ENCODE data around the gene FN3KRP.
A peak's percentile ranks its signal among the peaks of the same experiment; 100 is the strongest.
"Not testable (repeated sequence)": the region's sequence is repeated elsewhere in the genome, so short reads cannot be mapped to it uniquely, and the experiment has no call there.

Gene FN3KRP

DNA sequence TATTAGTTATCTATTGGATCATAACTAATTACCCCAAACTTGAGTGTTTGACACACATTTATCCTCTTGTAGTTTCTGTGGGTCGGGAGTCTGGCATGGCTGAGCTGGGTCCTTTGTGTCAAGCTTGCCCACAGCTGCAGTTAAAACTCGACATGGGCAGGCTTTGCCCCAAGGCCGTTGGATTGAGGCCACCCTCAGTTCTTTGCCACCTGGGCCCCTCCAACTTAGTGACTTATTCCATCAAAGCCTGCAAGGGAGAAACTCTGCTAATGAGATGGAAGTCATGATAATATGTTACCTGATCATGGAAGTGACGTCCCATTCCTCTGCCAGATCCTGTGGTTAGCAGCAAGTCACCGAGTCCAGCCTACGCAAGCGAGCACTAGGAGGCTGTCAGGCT is 52.5 kb downstream of the FN3KRP start:
- H3K4me1 ChIP-seq (ENCODE audit: control insufficient read depth, insufficient read depth, low read length), result no peaks in the 10 kb centered on the region
- H3K4me3 ChIP-seq (ENCODE audit: low read depth, low read length), result no peak overlapping the region
- CTCF ChIA-PET, result interaction anchor here (0.6 to 2.1 kb wide), 5 partner anchors 10 to 418 kb away, joined by 3 to 16 read pairs (median 3); no protein-coding TSS in a partner anchor
- peaks cover 50 to 76% of the 10 kb centered on the region in 2 experiments for H3K36me3 ChIP-seq (ENCODE audit: control insufficient read depth in 2 of 2, insufficient read depth in 1 of 2, low read length in 2 of 2)
- H3K9me3 ChIP-seq (ENCODE audit: control insufficient read depth, insufficient read depth, low read depth, low read length), result no peaks in the 10 kb centered on the region
- H3K27ac ChIP-seq (ENCODE audit: extremely low read depth, low read depth, low read length), result no peak overlapping the region
- no peak for TF ChIP-seq ZNF202 (tag by site-specific recombination; IDR thresholded peaks at IDR 0.05; ENCODE audit: borderline replicate concordance)
- peak; percentile 19 for TF ChIP-seq SETDB1 (IDR thresholded peaks at IDR 0.05; ENCODE audit: insufficient read length, low read length)
- POLR2A ChIA-PET, result no interaction called here

GRCh38 chr17:82772026-82772425 is 55.5 kb downstream of the FN3KRP start:
- POLR2A ChIA-PET, result no interaction called here

GRCh38 chr17:82774456-82774855 is 58.0 kb downstream of the FN3KRP start:
- peaks cover 27 to 43% of the 10 kb centered on the region in 2 experiments; a peak in 2 of 3 replicates for H3K36me3 ChIP-seq (ENCODE audit: control insufficient read depth in 2 of 2, insufficient read depth in 1 of 2, low read length in 2 of 2)
- POLR2A ChIA-PET; H3K27ac ChIP-seq (ENCODE audit: extremely low read depth, low read depth, low read length); H3K9me3 ChIP-seq (ENCODE audit: control insufficient read depth, insufficient read depth, low read depth, low read length); H3K4me3 ChIP-seq (ENCODE audit: low read depth, low read length); H3K4me1 ChIP-seq (ENCODE audit: control insufficient read depth, insufficient read depth, low read length): not testable (repeated sequence)
- CTCF ChIA-PET, result interaction anchor here (0.6 to 2.6 kb wide), 19 partner anchors 8 to 411 kb away, joined by 3 to 19 read pairs (median 4); no protein-coding TSS in a partner anchor

More at GRCh38 chr17:82772026-82772425, 55.5 kb downstream of the FN3KRP start:
- TF ChIP-seq KLF9 (tag by site-specific recombination; IDR thresholded peaks at IDR 0.05; ENCODE audit: low read depth) (0 out of 2 replicates have a peak, but pooled peaks have one; percentile 9), ZNF664 (tag by site-specific recombination; IDR thresholded peaks at IDR 0.05) (peak; percentile 76)
- TF ChIP-seq, protein P1, sequence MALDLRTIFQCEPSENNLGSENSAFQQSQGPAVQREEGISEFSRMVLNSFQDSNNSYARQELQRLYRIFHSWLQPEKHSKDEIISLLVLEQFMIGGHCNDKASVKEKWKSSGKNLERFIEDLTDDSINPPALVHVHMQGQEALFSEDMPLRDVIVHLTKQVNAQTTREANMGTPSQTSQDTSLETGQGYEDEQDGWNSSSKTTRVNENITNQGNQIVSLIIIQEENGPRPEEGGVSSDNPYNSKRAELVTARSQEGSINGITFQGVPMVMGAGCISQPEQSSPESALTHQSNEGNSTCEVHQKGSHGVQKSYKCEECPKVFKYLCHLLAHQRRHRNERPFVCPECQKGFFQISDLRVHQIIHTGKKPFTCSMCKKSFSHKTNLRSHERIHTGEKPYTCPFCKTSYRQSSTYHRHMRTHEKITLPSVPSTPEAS (tag by site-specific recombination; IDR thresholded peaks at IDR 0.05), result no peak
- Histone ChIP-seq H3K27ac (ENCODE audit: extremely low read depth, low read depth, low read length) (no peak overlapping the region), H3K36me3 (ENCODE audit: control insufficient read depth in 2 of 2, insufficient read depth in 1 of 2, low read length in 2 of 2) (peaks cover 42 to 66% of the 10 kb centered on the region in 2 experiments), H3K4me3 (ENCODE audit: low read depth, low read length) (no peak overlapping the region), H3K4me1 (ENCODE audit: control insufficient read depth, insufficient read depth, low read length) (no peaks in the 10 kb centered on the region), H3K9me3 (ENCODE audit: control insufficient read depth, insufficient read depth, low read depth, low read length) (no peaks in the 10 kb centered on the region)
- CTCF ChIA-PET, result interaction anchor here (0.6 kb wide), 1 partner anchor 9 kb away, joined by 3 read pairs; no protein-coding TSS in a partner anchor

DNA sequence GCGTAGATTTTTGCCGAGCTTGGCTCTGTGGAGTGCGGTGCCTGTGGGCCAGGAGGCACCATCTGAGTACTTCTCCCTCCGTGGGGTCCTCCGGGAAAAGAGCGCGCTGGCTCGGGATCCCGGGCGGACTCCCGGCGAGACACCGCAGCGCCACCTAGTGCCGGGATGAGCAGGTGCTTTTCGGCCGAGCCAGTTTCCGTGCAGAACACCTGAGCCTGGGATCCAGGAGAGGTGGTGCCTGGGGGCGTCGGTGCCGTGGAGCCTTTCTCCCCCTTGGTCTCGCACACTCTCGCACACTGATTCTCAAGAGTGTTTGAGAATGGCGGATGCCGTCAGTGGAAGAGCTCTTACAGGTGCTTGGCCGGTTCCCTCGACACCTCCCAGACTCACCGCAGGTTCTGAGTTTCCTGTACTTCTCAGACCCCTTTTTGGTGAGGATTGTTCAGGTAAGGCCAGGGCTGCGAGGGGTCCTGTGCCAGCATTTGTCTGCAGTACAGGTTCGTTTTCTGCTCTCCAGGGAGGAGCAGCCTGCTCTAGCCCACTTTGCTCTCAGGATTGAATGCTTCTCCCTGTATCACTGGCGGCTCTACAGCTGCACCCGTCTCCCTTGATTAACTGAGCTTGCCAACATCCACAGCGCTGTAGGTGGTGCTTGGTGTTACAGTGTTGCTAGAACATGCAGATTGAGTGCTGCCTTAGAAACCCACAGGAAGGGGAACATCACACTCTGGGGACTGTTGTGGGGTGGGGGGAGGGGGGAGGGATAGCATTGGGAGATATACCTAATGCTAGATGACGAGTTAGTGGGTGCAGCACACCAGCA is 58.7 kb downstream of the FN3KRP start:
- H3K9me3 ChIP-seq (ENCODE audit: control insufficient read depth, insufficient read depth, low read depth, low read length), result no peaks in the 10 kb centered on the region
- H3K4me1 ChIP-seq (ENCODE audit: control insufficient read depth, insufficient read depth, low read length), result no peaks in the 10 kb centered on the region
- H3K27ac ChIP-seq (ENCODE audit: extremely low read depth, low read depth, low read length), result no peak overlapping the region
- ChIA-PET POLR2A (no interaction called here), CTCF (interaction anchor here (0.6 to 2.6 kb wide), 28 partner anchors 9 to 411 kb away, joined by 3 to 19 read pairs (median 4); no protein-coding TSS in a partner anchor)
- H3K36me3 ChIP-seq (ENCODE audit: control insufficient read depth in 2 of 2, insufficient read depth in 1 of 2, low read length in 2 of 2), result peaks cover 20 to 40% of the 10 kb centered on the region in 2 experiments; a peak in 2 of 3 replicates
- H3K4me3 ChIP-seq (ENCODE audit: low read depth, low read length), result no peak overlapping the region
- peak; percentile 79; the same call in 1 of the 2 replicates for TF ChIP-seq IKZF3 (tag by site-specific recombination; IDR thresholded peaks at IDR 0.05)
- TF ChIP-seq ZNF76 (tag by site-specific recombination; IDR thresholded peaks at IDR 0.05; ENCODE audit: borderline replicate concordance, low read depth), result no peak
- TF ChIP-seq ZXDB (tag by site-specific recombination; IDR thresholded peaks at IDR 0.05), result no peak
- TF ChIP-seq ZNF776 (tag by site-specific recombination; IDR thresholded peaks at IDR 0.05; ENCODE audit: borderline replicate concordance), result no peak
- TF ChIP-seq, protein P2, sequence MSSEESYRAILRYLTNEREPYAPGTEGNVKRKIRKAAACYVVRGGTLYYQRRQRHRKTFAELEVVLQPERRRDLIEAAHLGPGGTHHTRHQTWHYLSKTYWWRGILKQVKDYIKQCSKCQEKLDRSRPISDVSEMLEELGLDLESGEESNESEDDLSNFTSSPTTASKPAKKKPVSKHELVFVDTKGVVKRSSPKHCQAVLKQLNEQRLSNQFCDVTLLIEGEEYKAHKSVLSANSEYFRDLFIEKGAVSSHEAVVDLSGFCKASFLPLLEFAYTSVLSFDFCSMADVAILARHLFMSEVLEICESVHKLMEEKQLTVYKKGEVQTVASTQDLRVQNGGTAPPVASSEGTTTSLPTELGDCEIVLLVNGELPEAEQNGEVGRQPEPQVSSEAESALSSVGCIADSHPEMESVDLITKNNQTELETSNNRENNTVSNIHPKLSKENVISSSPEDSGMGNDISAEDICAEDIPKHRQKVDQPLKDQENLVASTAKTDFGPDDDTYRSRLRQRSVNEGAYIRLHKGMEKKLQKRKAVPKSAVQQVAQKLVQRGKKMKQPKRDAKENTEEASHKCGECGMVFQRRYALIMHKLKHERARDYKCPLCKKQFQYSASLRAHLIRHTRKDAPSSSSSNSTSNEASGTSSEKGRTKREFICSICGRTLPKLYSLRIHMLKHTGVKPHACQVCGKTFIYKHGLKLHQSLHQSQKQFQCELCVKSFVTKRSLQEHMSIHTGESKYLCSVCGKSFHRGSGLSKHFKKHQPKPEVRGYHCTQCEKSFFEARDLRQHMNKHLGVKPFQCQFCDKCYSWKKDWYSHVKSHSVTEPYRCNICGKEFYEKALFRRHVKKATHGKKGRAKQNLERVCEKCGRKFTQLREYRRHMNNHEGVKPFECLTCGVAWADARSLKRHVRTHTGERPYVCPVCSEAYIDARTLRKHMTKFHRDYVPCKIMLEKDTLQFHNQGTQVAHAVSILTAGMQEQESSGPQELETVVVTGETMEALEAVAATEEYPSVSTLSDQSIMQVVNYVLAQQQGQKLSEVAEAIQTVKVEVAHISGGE (tag by site-specific recombination; conservative IDR thresholded peaks at IDR 0.05; ENCODE audit: low read depth), result no peak
- no peak for TF ChIP-seq ZNF354C (tag by site-specific recombination; IDR thresholded peaks at IDR 0.05; ENCODE audit: borderline replicate concordance, low read depth)
- TF ChIP-seq, protein P3, sequence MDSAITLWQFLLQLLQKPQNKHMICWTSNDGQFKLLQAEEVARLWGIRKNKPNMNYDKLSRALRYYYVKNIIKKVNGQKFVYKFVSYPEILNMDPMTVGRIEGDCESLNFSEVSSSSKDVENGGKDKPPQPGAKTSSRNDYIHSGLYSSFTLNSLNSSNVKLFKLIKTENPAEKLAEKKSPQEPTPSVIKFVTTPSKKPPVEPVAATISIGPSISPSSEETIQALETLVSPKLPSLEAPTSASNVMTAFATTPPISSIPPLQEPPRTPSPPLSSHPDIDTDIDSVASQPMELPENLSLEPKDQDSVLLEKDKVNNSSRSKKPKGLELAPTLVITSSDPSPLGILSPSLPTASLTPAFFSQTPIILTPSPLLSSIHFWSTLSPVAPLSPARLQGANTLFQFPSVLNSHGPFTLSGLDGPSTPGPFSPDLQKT (IDR thresholded peaks at IDR 0.05; ENCODE audit: borderline replicate concordance, low read depth, low read length), result no peak
- no peak for TF ChIP-seq ZNF416 (tag by site-specific recombination; IDR thresholded peaks at IDR 0.05)
- no peak for TF ChIP-seq TSHZ1 (tag by site-specific recombination; IDR thresholded peaks at IDR 0.05; ENCODE audit: borderline replicate concordance)
- TF ChIP-seq, protein P4, sequence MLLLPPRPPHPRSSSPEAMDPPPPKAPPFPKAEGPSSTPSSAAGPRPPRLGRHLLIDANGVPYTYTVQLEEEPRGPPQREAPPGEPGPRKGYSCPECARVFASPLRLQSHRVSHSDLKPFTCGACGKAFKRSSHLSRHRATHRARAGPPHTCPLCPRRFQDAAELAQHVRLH (tag by site-specific recombination; IDR thresholded peaks at IDR 0.05), result no peak
